HepG2 (cell line): Measurements from ENCODE around the gene RBBP5. TPM values are rescaled to one million over a fixed set of nuclear protein-coding genes. Genes with fewer than 3 reads are reported as not detected.

Experiments used
- ATAC-seq: fragments of 200-7000 bp; cut with Tn5 transposase; 3 replicates; pipeline ENCODE4 v1.9.1; 2020; ENCODE audit warnings: mild to moderate bottlenecking, moderate library complexity
- BruUV-seq: library from RNA; stranded (reverse); fragments of 400-500 nt; replicated peaks from 2 replicates; lab custom pipeline; 2021; lab: Mats Ljungman, UMichigan
- CTCF ChIA-PET: fragments of 300-600 bp; formaldehyde crosslinking; extraction: SDS; loops from one replicate; lab custom pipeline; 2021; ENCODE audit warnings: low total read pairs, inconsistent platforms, low intra/inter-chr PET ratio; lab: Yijun Ruan, JAX
- POLR2A ChIA-PET: fragments of 350-600 bp; sonication (Branson Sonifier 250); formaldehyde crosslinking; loops from one replicate; lab custom pipeline; 2020; ENCODE audit warnings: antibody characterized with exemption, inconsistent platforms; lab: Yijun Ruan, JAX
- DNase-seq: peaks from one replicate; pipeline ENCODE4 v3.0.0-alpha.2; 2015; ENCODE audit warnings: low spot score
- FAIRE-seq: peaks from 3 replicates; lab custom pipeline; 2011; peaks lifted over from hg19 to GRCh38; lab: Jason Lieb, UNC
- H2AFZ ChIP-seq: one replicate; pipeline ENCODE4 v1.6.1; 2011; ENCODE audit warnings: low read length, inconsistent platforms
- H3K27ac ChIP-seq: fragments of 300-600 bp; 3 replicates; pipeline ENCODE4 v1.8.0; 2011; ENCODE audit warnings: mixed run types, mild to moderate bottlenecking, mixed read lengths, low read length, inconsistent platforms; ENCODE audit not compliant: insufficient read depth; ENCODE audit errors: extremely low read length
- H3K27me3 ChIP-seq, 2 experiments: fragments of 200-600 bp in 1 of 2; 2 replicates in 1 of 2; 3 replicates in 1 of 2; pipeline versions ENCODE4 v1.6.0 to v1.8.0; 2011; ENCODE audit warnings: low read length in 2 of 2, mild to moderate bottlenecking in 2 of 2, moderate library complexity in 2 of 2, inconsistent platforms in 1 of 2; ENCODE audit not compliant: insufficient read depth in 2 of 2, control insufficient read depth in 1 of 2
- H3K36me3 ChIP-seq, 2 experiments: fragments of 200-600 bp in 1 of 2; replicated peaks in 1 of 2; 2 replicates in 1 of 2; 3 replicates in 1 of 2; pipeline versions ENCODE4 v1.5.1 to v1.8.0; 2011; ENCODE audit warnings: low read length in 2 of 2, inconsistent platforms in 1 of 2; ENCODE audit not compliant: insufficient read depth in 2 of 2, control insufficient read depth in 1 of 2
- H3K4me1 ChIP-seq: 2 replicates; pipeline ENCODE4 v1.5.1; 2012; ENCODE audit warnings: low read length, inconsistent platforms; ENCODE audit not compliant: insufficient read depth
- H3K4me2 ChIP-seq: 2 replicates; pipeline ENCODE4 v1.6.0; 2011; ENCODE audit warnings: low read depth, low read length, inconsistent platforms
- H3K4me3 ChIP-seq, 3 experiments: fragments of 200-600 bp in 1 of 3; sonication (generic), shearing (Covaris generic) in 1 of 3; replicated peaks in 1 of 3; 2 replicates each; pipeline ENCODE4 v1.5.1; 2011 to 2016; ENCODE audit warnings: low read length in 3 of 3, inconsistent platforms in 2 of 3, low read depth in 2 of 3, mild to moderate bottlenecking in 2 of 3, control low read depth in 1 of 3, mixed read lengths in 1 of 3; ENCODE audit not compliant: insufficient read depth in 1 of 3
- H3K79me2 ChIP-seq: one replicate; pipeline ENCODE4 v1.6.1; 2011; ENCODE audit warnings: low read length, inconsistent platforms; ENCODE audit not compliant: insufficient read depth
- H3K9ac ChIP-seq: 2 replicates; pipeline ENCODE4 v1.6.0; 2011; ENCODE audit warnings: mild to moderate bottlenecking, low read depth, low read length, inconsistent platforms; ENCODE audit not compliant: insufficient read depth
- H3K9me3 ChIP-seq: 2 replicates; pipeline ENCODE4 v1.5.1; 2012; ENCODE audit warnings: mild to moderate bottlenecking, low read length
- H4K20me1 ChIP-seq: 2 replicates; pipeline ENCODE4 v1.6.0; 2011; ENCODE audit warnings: inconsistent platforms, mild to moderate bottlenecking, low read length, moderate library complexity; ENCODE audit not compliant: insufficient read depth
- DNMT1 ChIP-seq: sonication (generic); formaldehyde crosslinking; IDR thresholded peaks from 2 replicates; pipeline ENCODE4 v1.5.1; 2020; ENCODE audit warnings: mild to moderate bottlenecking, missing genetic modification reagents
- FLYWCH1 ChIP-seq: sonication (generic); formaldehyde crosslinking; IDR thresholded peaks from 2 replicates; pipeline ENCODE4 v1.8.1; 2023; ENCODE audit warnings: mild to moderate bottlenecking, missing genetic modification reagents
- HMG20B ChIP-seq: conservative IDR thresholded peaks from 2 replicates; pipeline ENCODE4 v1.6.1; 2016; ENCODE audit warnings: missing genetic modification reagents, missing compliant biosample characterization
- HMGA1 ChIP-seq: sonication (generic); formaldehyde crosslinking; conservative IDR thresholded peaks from 2 replicates; pipeline ENCODE4 v1.4.0; 2020; ENCODE audit warnings: missing genetic modification reagents
- MXD3 ChIP-seq: IDR thresholded peaks from 2 replicates; pipeline ENCODE4 v1.6.1; 2016; ENCODE audit warnings: mild to moderate bottlenecking, missing biosample characterization, missing genetic modification reagents
- NFKB2 ChIP-seq: sonication (generic); formaldehyde crosslinking; IDR thresholded peaks from 2 replicates; pipeline ENCODE4 v1.4.0; 2020; ENCODE audit warnings: missing genetic modification reagents, borderline replicate concordance
- RFX3 ChIP-seq: IDR thresholded peaks from 2 replicates; pipeline ENCODE4 v1.6.1; 2016; ENCODE audit warnings: missing biosample characterization, missing genetic modification reagents
- RXRB ChIP-seq: IDR thresholded peaks from 2 replicates; pipeline ENCODE4 v1.6.1; 2016; ENCODE audit warnings: borderline replicate concordance, missing genetic modification reagents, missing compliant biosample characterization
- SSRP1 ChIP-seq: IDR thresholded peaks from 2 replicates; pipeline ENCODE4 v1.6.1; 2016; ENCODE audit warnings: control low read depth
- TOE1 ChIP-seq: sonication (generic); formaldehyde crosslinking; IDR thresholded peaks from 2 replicates; pipeline ENCODE4 v1.4.0; 2020; ENCODE audit warnings: mild to moderate bottlenecking, missing genetic modification reagents
- ZFP62 ChIP-seq: sonication (generic); formaldehyde crosslinking; IDR thresholded peaks from 2 replicates; pipeline ENCODE4 v1.4.0; 2020; ENCODE audit warnings: missing genetic modification reagents
- ZNF124 ChIP-seq: sonication (generic); formaldehyde crosslinking; IDR thresholded peaks from 2 replicates; pipeline ENCODE4 v1.4.0; 2020; ENCODE audit warnings: missing genetic modification reagents
- ZNF276 ChIP-seq: sonication (generic); formaldehyde crosslinking; IDR thresholded peaks from 2 replicates; pipeline ENCODE4 v1.4.0; 2020; ENCODE audit warnings: mild to moderate bottlenecking, low read depth, missing genetic modification reagents
- ZNF382 ChIP-seq: sonication (generic); formaldehyde crosslinking; IDR thresholded peaks from 2 replicates; pipeline ENCODE4 v1.5.0; 2020; ENCODE audit warnings: missing genetic modification reagents, mild to moderate bottlenecking, borderline replicate concordance
- WGBS: methylation state at CpG from one replicate; pipeline ENCODE4 v1.1.6; 2017; ENCODE audit warnings: low lambda C conversion rate; 5-methylcytosine and 5-hydroxymethylcytosine counted together
- in situ Hi-C: cut with HindIII; loops from 2 replicates; pipeline ENCODE4 v1.10.0; 2017; ENCODE audit warnings: low pct_unique_long_range_greater_than_20kb; ENCODE audit not compliant: extremely low pct_ligation_motif_present
- intact Hi-C: fragments of 100-400 bp; cut with micrococcal nuclease; formaldehyde crosslinking; loops from one replicate; pipeline ENCODE4 v1.10.0; 2022; ENCODE audit not compliant: unreplicated experiment
- polyA plus RNA-seq, 8 experiments: library from polyadenylated mRNA; depleted of rRNA in 3 of 8; stranded (reverse) in 7 of 8; unstranded in 1 of 8; fragments of >200 nt; fragmentation: Illumina TruSeq in 4 of 8; extraction: Trizol in 4 of 8; gene quantifications; 2 replicates each; pipeline versions ENCODE4 v1.2.1 to v1.2.3, GENCODE V29; 2011 to 2016; ENCODE audit warnings: low read depth in 4 of 8, missing spikeins in 1 of 8, mixed read lengths in 1 of 8; ENCODE audit not compliant: insufficient read depth in 1 of 8
- total RNA-seq, 5 experiments: library from RNA; depleted of rRNA; stranded (reverse); fragments of >200 nt; fragmentation: Illumina TruSeq; extraction: Trizol; gene quantifications; 2 replicates each; pipeline ENCODE4 v1.2.3, GENCODE V29; 2016; ENCODE audit warnings: low read depth in 1 of 5
- TF ChIP-seq, protein P1 (sequence below): sonication (generic); formaldehyde crosslinking; IDR thresholded peaks from 2 replicates; pipeline ENCODE4 v1.5.1; 2020; ENCODE audit warnings: mild to moderate bottlenecking, missing genetic modification reagents, moderate library complexity
- TF ChIP-seq, protein P2 (sequence below): sonication (generic); formaldehyde crosslinking; IDR thresholded peaks from 2 replicates; pipeline ENCODE4 v1.4.0; 2020; ENCODE audit warnings: missing genetic modification reagents, borderline replicate concordance

RBBP5 gene
- total and polyA plus RNA-seq, 2 of the 13 experiments (the other 11 are each of a cell fraction or from before 2014, with no cell fraction given): 6.6 to 17.1 TPM

DNA sequence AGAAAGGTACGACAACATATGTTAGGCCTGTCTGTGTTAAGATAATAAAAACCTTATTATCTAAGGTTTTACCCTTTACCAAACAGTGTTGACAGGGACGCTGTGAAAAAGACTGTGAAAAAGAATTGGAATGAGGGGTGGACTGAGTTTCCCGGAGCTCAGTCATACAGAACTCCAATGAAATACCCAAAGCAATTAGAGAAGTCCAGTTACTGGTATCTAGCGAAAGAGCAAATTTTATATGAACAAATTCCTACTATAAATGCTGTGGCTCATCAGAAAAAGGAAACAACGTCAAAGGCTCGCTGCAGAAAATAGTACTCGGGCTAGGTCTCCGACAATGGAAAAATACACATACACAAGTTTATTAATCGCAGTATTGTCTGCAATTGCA is 708 bp upstream of the RBBP5 start (continued):
- TF ChIP-seq ZNF276 (0 out of 2 replicates have a peak, but pooled peaks have one; percentile 7), TOE1 (CRISPR knock-in tag) (no peak), ZNF124 (peak; percentile 3; the same call in 1 of the 2 replicates)
- TF ChIP-seq, all 625 proteins: peak for 25

DNA sequence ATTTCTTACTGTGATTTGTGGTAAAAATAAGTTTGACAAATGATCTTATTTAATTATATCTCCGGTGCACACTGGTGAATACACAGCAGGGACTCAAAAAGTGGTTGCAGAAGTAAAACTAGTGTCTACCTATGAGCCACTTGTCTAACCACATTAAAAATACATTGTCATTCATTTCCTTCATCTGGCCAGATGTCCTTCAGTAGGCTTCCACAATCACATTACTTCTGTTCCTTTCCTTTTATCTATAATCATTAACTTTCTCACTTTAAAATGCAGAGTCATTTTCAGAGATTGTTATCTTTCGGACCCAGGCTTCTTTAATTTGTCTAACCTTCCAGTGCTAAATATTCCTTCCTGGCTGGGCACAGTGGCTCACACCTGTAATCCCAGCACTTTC is 3.0 kb downstream of the RBBP5 start:
- Histone ChIP-seq H3K27me3 (no peaks in the 10 kb centered on the region; a peak in 1 of 5 replicates), H3K36me3 (peaks cover 2 to 14% of the 10 kb centered on the region in 2 experiments; a peak in 3 of 5 replicates), H3K9me3 (no peaks in the 10 kb centered on the region), H3K4me3 (no peak overlapping the region), H3K4me2 (no peak overlapping the region), H3K79me2 (peaks cover 34% of the 10 kb centered on the region), H3K4me1 (peaks cover 31% of the 10 kb centered on the region), H2AFZ (no peak overlapping the region), H3K27ac (no peak overlapping the region), H3K9ac (no peak overlapping the region), H4K20me1 (no peaks in the 10 kb centered on the region)
- POLR2A ChIA-PET: no interaction called here
- ATAC-seq: no peak
- no peak for DNase-seq
- in situ Hi-C loops: no loop called here
- intact Hi-C loops: no loop called here
- WGBS: 98% methylated on average over 2 of the region's 2 CpGs
- no TSS peak for BruUV-seq
- no peak for FAIRE-seq
- CTCF ChIA-PET: no interaction called here
- TF ChIP-seq, protein P1, sequence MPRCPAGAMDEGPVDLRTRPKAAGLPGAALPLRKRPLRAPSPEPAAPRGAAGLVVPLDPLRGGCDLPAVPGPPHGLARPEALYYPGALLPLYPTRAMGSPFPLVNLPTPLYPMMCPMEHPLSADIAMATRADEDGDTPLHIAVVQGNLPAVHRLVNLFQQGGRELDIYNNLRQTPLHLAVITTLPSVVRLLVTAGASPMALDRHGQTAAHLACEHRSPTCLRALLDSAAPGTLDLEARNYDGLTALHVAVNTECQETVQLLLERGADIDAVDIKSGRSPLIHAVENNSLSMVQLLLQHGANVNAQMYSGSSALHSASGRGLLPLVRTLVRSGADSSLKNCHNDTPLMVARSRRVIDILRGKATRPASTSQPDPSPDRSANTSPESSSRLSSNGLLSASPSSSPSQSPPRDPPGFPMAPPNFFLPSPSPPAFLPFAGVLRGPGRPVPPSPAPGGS (CRISPR knock-in tag): no peak
- TF ChIP-seq DNMT1 (no peak), FLYWCH1 (CRISPR knock-in tag) (no peak), RXRB (CRISPR knock-in tag) (no peak), NFKB2 (CRISPR knock-in tag) (no peak), RFX3 (CRISPR knock-in tag) (no peak), MXD3 (CRISPR knock-in tag) (no peak), ZNF382 (no peak), HMGA1 (CRISPR knock-in tag) (no peak), HMG20B (CRISPR knock-in tag) (no peak), ZFP62 (no peak), SSRP1 (no peak)
- TF ChIP-seq, protein P2, sequence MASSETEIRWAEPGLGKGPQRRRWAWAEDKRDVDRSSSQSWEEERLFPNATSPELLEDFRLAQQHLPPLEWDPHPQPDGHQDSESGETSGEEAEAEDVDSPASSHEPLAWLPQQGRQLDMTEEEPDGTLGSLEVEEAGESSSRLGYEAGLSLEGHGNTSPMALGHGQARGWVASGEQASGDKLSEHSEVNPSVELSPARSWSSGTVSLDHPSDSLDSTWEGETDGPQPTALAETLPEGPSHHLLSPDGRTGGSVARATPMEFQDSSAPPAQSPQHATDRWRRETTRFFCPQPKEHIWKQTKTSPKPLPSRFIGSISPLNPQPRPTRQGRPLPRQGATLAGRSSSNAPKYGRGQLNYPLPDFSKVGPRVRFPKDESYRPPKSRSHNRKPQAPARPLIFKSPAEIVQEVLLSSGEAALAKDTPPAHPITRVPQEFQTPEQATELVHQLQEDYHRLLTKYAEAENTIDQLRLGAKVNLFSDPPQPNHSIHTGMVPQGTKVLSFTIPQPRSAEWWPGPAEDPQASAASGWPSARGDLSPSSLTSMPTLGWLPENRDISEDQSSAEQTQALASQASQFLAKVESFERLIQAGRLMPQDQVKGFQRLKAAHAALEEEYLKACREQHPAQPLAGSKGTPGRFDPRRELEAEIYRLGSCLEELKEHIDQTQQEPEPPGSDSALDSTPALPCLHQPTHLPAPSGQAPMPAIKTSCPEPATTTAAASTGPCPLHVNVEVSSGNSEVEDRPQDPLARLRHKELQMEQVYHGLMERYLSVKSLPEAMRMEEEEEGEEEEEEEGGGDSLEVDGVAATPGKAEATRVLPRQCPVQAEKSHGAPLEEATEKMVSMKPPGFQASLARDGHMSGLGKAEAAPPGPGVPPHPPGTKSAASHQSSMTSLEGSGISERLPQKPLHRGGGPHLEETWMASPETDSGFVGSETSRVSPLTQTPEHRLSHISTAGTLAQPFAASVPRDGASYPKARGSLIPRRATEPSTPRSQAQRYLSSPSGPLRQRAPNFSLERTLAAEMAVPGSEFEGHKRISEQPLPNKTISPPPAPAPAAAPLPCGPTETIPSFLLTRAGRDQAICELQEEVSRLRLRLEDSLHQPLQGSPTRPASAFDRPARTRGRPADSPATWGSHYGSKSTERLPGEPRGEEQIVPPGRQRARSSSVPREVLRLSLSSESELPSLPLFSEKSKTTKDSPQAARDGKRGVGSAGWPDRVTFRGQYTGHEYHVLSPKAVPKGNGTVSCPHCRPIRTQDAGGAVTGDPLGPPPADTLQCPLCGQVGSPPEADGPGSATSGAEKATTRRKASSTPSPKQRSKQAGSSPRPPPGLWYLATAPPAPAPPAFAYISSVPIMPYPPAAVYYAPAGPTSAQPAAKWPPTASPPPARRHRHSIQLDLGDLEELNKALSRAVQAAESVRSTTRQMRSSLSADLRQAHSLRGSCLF (CRISPR knock-in tag): no peak
